DMS153 (cell line): ENCODE results near the gene KCNIP4.

ENCODE experiments used
- DNase-seq: peaks from one replicate; lab custom pipeline; 2025; lab: John Stamatoyannopoulos, UW

Gene KCNIP4

GRCh38 chr4:21181716-21182115 lies 766.9 kb downstream of the KCNIP4 start:
- DNase-seq: no peak

- no peak for DNase-seq
These were observed 770.7 kb downstream of the KCNIP4 start for GRCh38 chr4:21177871-21178270.

- DNase-seq: no peak
These were observed 771.5 kb downstream of the KCNIP4 start for GRCh38 chr4:21177092-21177491.

- DNase-seq: no peak
These were observed 780.9 kb downstream of the KCNIP4 start for GRCh38 chr4:21167711-21168110.

GRCh38 chr4:21155367-21155766 lies 793.2 kb downstream of the KCNIP4 start:
- no peak for DNase-seq

GRCh38 chr4:21139327-21139726 lies 809.2 kb downstream of the KCNIP4 start:
- no peak for DNase-seq

- no peak for DNase-seq
These were observed 812.4 kb downstream of the KCNIP4 start for GRCh38 chr4:21136051-21136630.

GRCh38 chr4:21134994-21135393 lies 813.6 kb downstream of the KCNIP4 start:
- DNase-seq: peak; percentile 2

- no peak for DNase-seq
These were observed 818.0 kb downstream of the KCNIP4 start for GRCh38 chr4:21130606-21131005.

- DNase-seq: no peak
These were observed 822.5 kb downstream of the KCNIP4 start for GRCh38 chr4:21126014-21126512.

GRCh38 chr4:21118301-21118700 lies 830.3 kb downstream of the KCNIP4 start:
- no peak for DNase-seq

- no peak for DNase-seq
These were observed 830.9 kb downstream of the KCNIP4 start for GRCh38 chr4:21117541-21118180.

- DNase-seq: no peak
These were observed 834.9 kb downstream of the KCNIP4 start for GRCh38 chr4:21113496-21114223.

- DNase-seq: no peak
These were observed 845.9 kb downstream of the KCNIP4 start for GRCh38 chr4:21102667-21103066.

- no peak for DNase-seq
These were observed 850.7 kb downstream of the KCNIP4 start for GRCh38 chr4:21097865-21098264.

- no peak for DNase-seq
These were observed 851.5 kb downstream of the KCNIP4 start for GRCh38 chr4:21097026-21097425.

GRCh38 chr4:21092531-21092930 lies 856.0 kb downstream of the KCNIP4 start:
- DNase-seq: no peak

- no peak for DNase-seq
These were observed 858.4 kb downstream of the KCNIP4 start for GRCh38 chr4:21090094-21090666.

- DNase-seq: no peak
These were observed 865.2 kb downstream of the KCNIP4 start for GRCh38 chr4:21083413-21083812.

- no peak for DNase-seq
These were observed 870.6 kb downstream of the KCNIP4 start for GRCh38 chr4:21077967-21078366.

GRCh38 chr4:21067351-21067750 lies 881.2 kb downstream of the KCNIP4 start:
- no peak for DNase-seq

- DNase-seq: no peak
These were observed 886.7 kb downstream of the KCNIP4 start for GRCh38 chr4:21061902-21062301.

GRCh38 chr4:21046141-21046540 lies 902.4 kb downstream of the KCNIP4 start:
- DNase-seq: no peak
